GM12874 (cell line): ENCODE results near the gene LRRC32.

Experiments used
- TF ChIP-seq, protein P1 (sequence below): IDR thresholded peaks from 2 replicates; pipeline ENCODE4 v1.5.1; 2011; ENCODE audit warnings: low read depth, mild to moderate bottlenecking, control low read depth, low read length, moderate library complexity; ENCODE audit not compliant: insufficient read depth

The LRRC32 gene

DNA sequence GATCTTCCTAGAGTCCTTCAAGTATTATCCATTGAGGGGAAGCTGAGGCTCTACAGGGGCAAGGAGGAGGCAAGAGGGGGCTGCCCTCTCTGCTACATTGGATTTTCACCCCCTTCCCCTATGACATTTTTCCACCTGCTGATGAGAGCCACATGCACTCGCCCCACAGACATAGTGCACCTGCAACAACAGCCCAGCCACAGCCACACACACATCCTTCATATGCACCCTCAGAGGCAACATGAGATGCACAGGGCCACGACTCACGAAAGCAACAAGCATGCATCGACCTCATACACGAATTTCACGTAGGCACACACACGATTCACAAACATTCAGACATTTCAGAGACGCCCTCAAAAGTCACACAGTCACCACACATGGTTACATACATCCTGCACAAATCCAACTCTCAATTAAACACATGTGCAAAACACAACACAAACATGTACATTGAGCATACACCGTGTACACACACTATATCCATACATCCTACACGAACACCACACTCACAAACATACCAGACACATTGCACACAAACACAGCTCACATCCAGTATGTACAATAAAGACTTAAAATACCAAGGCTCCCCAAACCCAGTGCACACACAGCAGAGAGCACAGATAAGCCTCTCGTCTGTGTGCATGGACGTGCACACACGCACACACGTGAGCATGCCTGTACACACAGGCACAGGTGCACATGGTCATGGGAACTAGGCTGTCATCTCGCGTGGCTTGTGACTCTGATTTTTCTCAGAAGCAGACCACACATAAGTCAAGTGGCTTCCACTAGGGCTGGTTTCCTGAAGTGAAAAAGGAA is 6.3 kb upstream of the LRRC32 start:
- TF ChIP-seq, protein P1, sequence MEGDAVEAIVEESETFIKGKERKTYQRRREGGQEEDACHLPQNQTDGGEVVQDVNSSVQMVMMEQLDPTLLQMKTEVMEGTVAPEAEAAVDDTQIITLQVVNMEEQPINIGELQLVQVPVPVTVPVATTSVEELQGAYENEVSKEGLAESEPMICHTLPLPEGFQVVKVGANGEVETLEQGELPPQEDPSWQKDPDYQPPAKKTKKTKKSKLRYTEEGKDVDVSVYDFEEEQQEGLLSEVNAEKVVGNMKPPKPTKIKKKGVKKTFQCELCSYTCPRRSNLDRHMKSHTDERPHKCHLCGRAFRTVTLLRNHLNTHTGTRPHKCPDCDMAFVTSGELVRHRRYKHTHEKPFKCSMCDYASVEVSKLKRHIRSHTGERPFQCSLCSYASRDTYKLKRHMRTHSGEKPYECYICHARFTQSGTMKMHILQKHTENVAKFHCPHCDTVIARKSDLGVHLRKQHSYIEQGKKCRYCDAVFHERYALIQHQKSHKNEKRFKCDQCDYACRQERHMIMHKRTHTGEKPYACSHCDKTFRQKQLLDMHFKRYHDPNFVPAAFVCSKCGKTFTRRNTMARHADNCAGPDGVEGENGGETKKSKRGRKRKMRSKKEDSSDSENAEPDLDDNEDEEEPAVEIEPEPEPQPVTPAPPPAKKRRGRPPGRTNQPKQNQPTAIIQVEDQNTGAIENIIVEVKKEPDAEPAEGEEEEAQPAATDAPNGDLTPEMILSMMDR, result no peak

DNA sequence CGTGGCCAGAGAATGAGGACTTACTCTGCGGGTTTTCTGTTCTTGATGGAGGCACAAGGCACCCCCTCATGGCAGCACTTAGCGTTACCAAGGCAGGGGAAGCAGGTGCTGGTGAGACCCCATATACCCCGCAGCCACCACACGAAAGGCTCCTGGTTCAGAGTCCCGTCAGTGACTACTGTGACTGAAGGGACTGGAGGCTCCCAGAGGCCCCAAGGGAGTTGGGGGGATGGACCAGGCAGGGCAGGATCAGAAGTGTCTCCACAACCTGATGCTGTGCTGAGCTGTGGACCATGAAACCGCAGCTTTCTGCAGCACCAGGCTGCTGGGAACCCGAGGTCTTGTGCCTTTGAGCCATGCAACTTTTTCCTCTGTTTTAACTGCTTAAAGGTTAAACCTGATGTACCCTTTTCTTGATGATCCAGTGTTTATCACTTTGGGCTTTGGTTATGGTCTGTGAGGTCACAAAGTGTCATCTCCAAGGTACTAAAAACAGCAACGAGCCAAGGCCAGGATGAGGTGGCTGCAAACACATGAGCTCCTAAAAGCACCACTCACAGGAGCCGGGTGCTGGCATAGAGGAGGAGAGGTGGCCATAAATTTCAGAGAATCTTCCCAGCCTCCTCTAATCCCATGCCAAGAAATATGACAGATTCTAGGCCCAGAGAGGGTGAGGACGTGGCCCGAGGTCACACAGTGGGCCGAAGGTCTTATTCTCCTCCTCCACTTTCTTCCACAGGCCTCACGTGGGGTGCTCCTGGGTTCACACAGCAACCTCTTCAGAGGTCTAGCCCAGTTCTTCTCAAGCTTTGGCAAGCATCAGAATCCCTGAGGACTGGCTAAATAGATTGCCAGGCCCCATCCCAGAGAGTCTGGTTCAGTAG is 4.2 kb upstream of the LRRC32 start:
- TF ChIP-seq, protein P1, result peak; percentile 25; the same call in 1 of the 2 replicates

DNA sequence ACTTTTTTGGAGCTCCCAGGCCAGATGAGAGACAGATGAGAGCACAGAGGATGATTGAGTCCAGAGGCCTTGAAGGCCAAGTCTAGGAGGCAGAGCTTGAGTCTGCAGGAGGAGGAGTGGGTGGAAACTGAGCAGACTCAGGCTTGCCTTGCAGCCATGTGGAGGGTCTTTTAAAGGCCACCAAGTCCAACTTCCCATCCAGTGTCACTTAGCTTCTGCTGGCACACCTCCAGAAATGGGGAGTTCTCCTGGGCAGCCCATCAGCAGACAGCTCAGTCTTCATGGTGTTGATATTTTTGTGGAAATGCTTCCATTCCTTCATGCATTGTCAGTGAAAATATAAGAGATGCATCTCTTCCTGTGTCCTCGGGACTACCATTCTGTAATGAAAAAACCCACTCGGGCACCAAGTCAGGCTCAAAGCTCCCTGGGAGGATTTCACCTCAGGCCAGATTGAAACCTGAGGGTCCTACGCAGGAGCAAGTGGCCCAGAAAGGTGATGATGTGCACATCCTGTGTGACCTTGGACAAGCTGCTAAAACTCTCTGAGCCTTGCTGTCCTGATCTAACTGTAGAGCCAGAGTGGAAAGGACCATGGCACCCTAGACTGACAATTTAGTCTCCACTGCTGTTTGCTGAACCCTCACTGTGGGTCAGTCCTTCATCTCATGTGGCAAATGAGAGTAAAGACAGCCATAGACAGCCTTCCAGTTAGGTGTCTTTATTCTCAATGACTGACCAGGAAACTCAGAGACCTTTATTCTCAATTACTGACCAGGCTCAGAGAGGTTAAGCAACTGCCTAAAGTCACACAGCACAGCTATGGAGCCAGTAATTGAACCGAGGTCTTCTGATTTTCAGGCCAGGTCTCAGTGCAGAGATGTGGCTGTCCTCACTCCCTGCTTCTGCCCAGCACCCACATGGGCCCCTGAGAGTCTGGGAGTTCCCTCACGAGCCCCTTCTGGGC is 2.9 kb upstream of the LRRC32 start:
- TF ChIP-seq, protein P1, result no peak

DNA sequence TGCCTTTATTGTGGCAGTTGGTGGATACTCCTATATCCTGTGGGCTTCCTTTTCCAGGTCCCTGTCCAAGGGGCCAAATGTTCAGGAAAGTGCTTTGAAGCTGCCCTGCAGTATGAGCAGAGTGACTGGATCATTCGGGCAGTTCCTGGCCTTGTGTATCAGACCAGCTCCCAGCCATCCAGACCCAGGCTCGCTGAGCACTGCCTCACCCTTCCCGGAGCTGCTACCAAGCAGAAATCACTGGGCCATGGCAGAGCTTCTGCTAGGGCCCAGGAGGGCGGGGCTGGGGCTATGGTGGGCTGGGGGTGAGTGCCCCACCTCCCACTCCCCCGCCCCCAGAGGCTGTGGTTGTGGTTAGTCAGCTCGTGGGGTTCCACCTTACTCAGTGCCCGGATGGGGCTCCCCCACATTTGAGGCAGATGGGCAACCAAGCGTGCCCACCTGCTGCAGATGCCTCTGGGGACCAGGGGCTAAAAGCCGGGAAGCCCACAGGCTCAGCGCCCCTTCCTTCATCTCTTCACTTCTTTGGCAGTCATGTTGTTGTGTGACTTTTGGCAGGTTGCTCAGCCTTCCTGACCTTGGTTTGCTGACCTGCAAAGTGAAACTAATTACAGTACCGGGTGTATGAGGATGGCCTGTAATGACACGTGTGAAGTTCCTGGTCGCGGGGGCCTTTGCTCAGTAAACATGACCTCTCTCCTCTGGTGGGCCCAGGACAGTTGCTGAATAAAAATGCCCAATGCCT is 2.1 kb upstream of the LRRC32 start:
- TF ChIP-seq, protein P1, result no peak

- TF ChIP-seq, protein P1, result no peak
These were observed 1.2 kb upstream of the LRRC32 start for GRCh38 chr11:76671626-76672309.

- TF ChIP-seq, protein P1, result no peak
These were observed 668 bp upstream of the LRRC32 start for GRCh38 chr11:76671237-76671592.
